ENCODE data around the gene GBF1. TPM values are rescaled to one million over a fixed set of nuclear protein-coding genes. Genes with fewer than 3 reads are reported as not detected.

The GBF1 gene
- polyA plus RNA-seq, 3 donors = 4.2 to 17.4 (median 11.9) TPM

GRCh38 chr10:102416283-102416682, 171.0 kb downstream of the GBF1 start:
- Mint-ChIP-seq H3K4me1 (peaks cover 22% of the 10 kb centered on the region), H3K9me3 (peaks cover 0 to 7% (median 4%) of the 10 kb centered on the region in 7 donors), H3K27me3 (ENCODE audit: low read depth in 3 of 3) (peaks cover 42 to 69% (median 44%) of the 10 kb centered on the region in 3 donors), H3K27ac (no peak overlapping the region), H3K36me3 (peaks cover 0 to 1% of the 10 kb centered on the region in 2 donors), H3K4me3 (no peak overlapping the region)
- Histone ChIP-seq H3K27ac (ENCODE audit: low read depth in 1 of 2, low read length in 2 of 2) (no peak overlapping the region), H3K4me3 (replicated peaks in 1 of 3; ENCODE audit: low read depth in 2 of 3, low read length in 3 of 3) (no peak overlapping the region), H3K36me3 (replicated peaks in 1 of 2; ENCODE audit: control insufficient read depth in 1 of 2, insufficient read depth in 2 of 2, low read length in 2 of 2) (no peaks in the 10 kb centered on the region), H3K79me2 (ENCODE audit: insufficient read depth, low read length) (peaks cover 2% of the 10 kb centered on the region), H3K9me3 (replicated peaks in 1 of 2; ENCODE audit: control insufficient read depth in 1 of 2, insufficient read depth in 1 of 2, low read length in 2 of 2) (peaks cover 0 to 6% of the 10 kb centered on the region in 2 donors), H2AFZ (ENCODE audit: insufficient read depth, low read depth, low read length, poor library complexity, severe bottlenecking) (no peak overlapping the region), H3K27me3 (ENCODE audit: control insufficient read depth in 2 of 2, insufficient read depth in 2 of 2, low read length in 2 of 2) (peaks cover 24 to 53% of the 10 kb centered on the region in 2 donors), H3K9ac (ENCODE audit: insufficient read depth, low read length, poor library complexity, severe bottlenecking) (no peak overlapping the region), H3K4me2 (replicated peaks; ENCODE audit: extremely low read depth, low read length, poor library complexity, severe bottlenecking) (no peak overlapping the region), H3K4me1 (ENCODE audit: control insufficient read depth in 1 of 2, insufficient read depth in 2 of 2, low read length in 2 of 2) (peaks cover 15 to 20% of the 10 kb centered on the region in 2 donors), H4K20me1 (ENCODE audit: insufficient read depth, low read length) (no peaks in the 10 kb centered on the region)
- TF ChIP-seq, protein P1, sequence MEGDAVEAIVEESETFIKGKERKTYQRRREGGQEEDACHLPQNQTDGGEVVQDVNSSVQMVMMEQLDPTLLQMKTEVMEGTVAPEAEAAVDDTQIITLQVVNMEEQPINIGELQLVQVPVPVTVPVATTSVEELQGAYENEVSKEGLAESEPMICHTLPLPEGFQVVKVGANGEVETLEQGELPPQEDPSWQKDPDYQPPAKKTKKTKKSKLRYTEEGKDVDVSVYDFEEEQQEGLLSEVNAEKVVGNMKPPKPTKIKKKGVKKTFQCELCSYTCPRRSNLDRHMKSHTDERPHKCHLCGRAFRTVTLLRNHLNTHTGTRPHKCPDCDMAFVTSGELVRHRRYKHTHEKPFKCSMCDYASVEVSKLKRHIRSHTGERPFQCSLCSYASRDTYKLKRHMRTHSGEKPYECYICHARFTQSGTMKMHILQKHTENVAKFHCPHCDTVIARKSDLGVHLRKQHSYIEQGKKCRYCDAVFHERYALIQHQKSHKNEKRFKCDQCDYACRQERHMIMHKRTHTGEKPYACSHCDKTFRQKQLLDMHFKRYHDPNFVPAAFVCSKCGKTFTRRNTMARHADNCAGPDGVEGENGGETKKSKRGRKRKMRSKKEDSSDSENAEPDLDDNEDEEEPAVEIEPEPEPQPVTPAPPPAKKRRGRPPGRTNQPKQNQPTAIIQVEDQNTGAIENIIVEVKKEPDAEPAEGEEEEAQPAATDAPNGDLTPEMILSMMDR (IDR thresholded peaks at IDR 0.05) = no peak
- 83% methylated on average over 2 of the region's 9 CpGs for WGBS (ENCODE audit: insufficient coverage)
- DNase-seq = no peak
- intact Hi-C loops (cut with micrococcal nuclease) = no loop called here

- Histone ChIP-seq H3K9me3 (replicated peaks in 1 of 2; ENCODE audit: control insufficient read depth in 1 of 2, insufficient read depth in 1 of 2, low read length in 2 of 2) (peaks cover 0 to 1% of the 10 kb centered on the region in 2 donors), H2AFZ (ENCODE audit: insufficient read depth, low read depth, low read length, poor library complexity, severe bottlenecking) (no peak overlapping the region), H3K4me2 (replicated peaks; ENCODE audit: extremely low read depth, low read length, poor library complexity, severe bottlenecking) (no peak overlapping the region), H3K4me3 (replicated peaks in 1 of 3; ENCODE audit: low read depth in 2 of 3, low read length in 3 of 3) (no peak overlapping the region), H3K79me2 (ENCODE audit: insufficient read depth, low read length) (peaks cover 6% of the 10 kb centered on the region), H3K27me3 (ENCODE audit: control insufficient read depth in 2 of 2, insufficient read depth in 2 of 2, low read length in 2 of 2) (peaks cover 19 to 49% of the 10 kb centered on the region in 2 donors), H3K4me1 (ENCODE audit: control insufficient read depth in 1 of 2, insufficient read depth in 2 of 2, low read length in 2 of 2) (peaks cover 17 to 24% of the 10 kb centered on the region in 2 donors), H3K36me3 (replicated peaks in 1 of 2; ENCODE audit: control insufficient read depth in 1 of 2, insufficient read depth in 2 of 2, low read length in 2 of 2) (no peaks in the 10 kb centered on the region), H3K27ac (ENCODE audit: low read depth in 1 of 2, low read length in 2 of 2) (no peak overlapping the region), H3K9ac (ENCODE audit: insufficient read depth, low read length, poor library complexity, severe bottlenecking) (no peak overlapping the region), H4K20me1 (ENCODE audit: insufficient read depth, low read length) (peaks cover under 1% of the 10 kb centered on the region)
- Mint-ChIP-seq H3K27ac (no peak overlapping the region), H3K4me1 (peaks cover 22% of the 10 kb centered on the region), H3K4me3 (no peak overlapping the region), H3K36me3 (no peaks in the 10 kb centered on the region), H3K9me3 (peaks cover 0 to 7% (median 4%) of the 10 kb centered on the region in 7 donors), H3K27me3 (ENCODE audit: low read depth in 3 of 3) (peaks cover 38 to 65% (median 40%) of the 10 kb centered on the region in 3 donors)
- TF ChIP-seq, protein P1 (IDR thresholded peaks at IDR 0.05) = no peak
- 91% methylated on average over 20 of the region's 20 CpGs for WGBS (ENCODE audit: insufficient coverage)
- intact Hi-C loops (cut with micrococcal nuclease) = no loop called here
- no peak for DNase-seq
Observed at GRCh38 chr10:102416695-102417094, 171.4 kb downstream of the GBF1 start.

Data from CD14-positive monocyte (primary cell).